Loucy (cell line): ENCODE data around the gene SHC1.

Experiments
- EZH2phosphoT487 ChIP-seq: fragments of 200-600 bp; IDR thresholded peaks from 2 replicates; pipeline ENCODE4 v1.6.1; 2018; ENCODE audit warnings: antibody characterized with exemption, mild to moderate bottlenecking, moderate library complexity, borderline replicate concordance
- TF ChIP-seq, protein P1 (sequence below): fragments of 200-600 bp; sonication (generic); conservative IDR thresholded peaks from 2 replicates; pipeline ENCODE4 v1.5.1; 2014; ENCODE audit warnings: mild to moderate bottlenecking, antibody characterized with exemption, low read length

GRCh38 chr1:154974808-154975408, 4.4 kb upstream of the SHC1 start:
- no peak for TF ChIP-seq EZH2phosphoT487
- TF ChIP-seq, protein P1, sequence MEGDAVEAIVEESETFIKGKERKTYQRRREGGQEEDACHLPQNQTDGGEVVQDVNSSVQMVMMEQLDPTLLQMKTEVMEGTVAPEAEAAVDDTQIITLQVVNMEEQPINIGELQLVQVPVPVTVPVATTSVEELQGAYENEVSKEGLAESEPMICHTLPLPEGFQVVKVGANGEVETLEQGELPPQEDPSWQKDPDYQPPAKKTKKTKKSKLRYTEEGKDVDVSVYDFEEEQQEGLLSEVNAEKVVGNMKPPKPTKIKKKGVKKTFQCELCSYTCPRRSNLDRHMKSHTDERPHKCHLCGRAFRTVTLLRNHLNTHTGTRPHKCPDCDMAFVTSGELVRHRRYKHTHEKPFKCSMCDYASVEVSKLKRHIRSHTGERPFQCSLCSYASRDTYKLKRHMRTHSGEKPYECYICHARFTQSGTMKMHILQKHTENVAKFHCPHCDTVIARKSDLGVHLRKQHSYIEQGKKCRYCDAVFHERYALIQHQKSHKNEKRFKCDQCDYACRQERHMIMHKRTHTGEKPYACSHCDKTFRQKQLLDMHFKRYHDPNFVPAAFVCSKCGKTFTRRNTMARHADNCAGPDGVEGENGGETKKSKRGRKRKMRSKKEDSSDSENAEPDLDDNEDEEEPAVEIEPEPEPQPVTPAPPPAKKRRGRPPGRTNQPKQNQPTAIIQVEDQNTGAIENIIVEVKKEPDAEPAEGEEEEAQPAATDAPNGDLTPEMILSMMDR, result no peak
